ENCODE measurements around the gene SMAD5.

SMAD5 gene

DNA sequence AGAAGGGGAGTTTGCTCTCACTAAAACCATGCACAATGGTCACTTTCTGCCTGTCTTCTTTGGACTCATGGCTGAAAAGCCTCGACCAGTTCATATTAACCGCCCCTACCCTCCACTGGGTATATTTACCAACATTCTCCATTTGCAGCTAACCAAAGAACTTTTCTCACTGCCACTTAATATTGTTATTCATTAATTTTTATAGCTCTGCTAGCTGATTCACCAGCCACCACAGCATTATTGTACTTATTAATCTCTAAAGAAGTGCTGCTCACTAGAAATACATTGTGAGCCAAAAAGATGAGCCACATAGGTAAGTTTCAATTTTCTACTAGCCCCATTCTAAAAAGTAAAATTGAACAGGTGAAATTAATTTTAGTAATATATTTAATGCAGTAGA, 93.8 kb downstream of the SMAD5 start:
- no peak for DNase-seq

DNA sequence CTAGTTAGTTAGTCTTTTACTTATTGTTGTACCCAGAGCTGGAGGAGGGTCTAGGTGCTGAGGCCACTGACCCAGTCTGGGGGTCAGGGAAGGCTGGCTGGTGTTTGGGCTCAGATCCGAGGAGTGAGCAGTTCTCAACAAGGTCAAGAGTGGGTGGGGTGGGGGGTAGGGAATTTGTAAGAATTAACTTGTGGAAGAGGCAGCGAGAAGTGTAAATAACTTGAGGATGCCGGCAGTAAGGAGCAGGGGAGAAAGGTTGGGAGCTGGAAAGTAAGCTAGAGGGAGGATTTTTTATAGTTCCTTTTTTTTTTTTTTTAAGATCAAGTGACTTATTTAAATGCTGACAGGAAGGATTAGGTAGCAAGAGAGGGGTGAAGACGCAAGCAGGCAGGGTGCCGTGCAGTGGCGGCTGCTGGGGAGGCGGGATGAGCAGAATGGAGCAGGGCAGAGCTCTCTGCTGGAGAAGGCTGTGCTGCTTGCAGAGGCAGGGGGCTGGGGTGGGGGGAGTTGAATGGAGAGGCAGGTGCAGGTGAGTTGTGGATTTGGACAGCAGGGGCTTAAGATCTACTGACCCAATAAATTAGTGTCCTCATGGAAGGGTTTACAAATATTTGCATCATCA, 95.6 kb downstream of the SMAD5 start:
- DNase-seq, result no peak

DNA sequence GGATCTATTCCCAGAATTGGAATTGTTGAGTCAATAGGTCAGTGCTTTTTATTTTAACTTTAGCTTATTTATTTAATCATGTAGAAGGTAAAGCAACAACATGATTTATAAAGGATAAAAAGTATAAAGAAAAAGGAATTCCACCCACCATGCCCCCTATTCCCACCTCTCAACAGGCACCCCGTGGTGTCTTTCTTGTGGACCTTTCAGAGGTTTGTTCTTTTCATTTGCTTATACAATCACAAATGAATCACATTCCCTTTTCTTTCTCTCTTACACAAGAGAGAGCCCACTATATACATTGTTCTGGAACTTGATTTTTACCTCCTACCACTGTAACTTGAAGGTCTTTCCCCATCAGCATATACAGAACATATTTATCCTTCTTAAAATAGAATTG, 97.5 kb downstream of the SMAD5 start:
- DNase-seq, result peak; percentile 14

DNA sequence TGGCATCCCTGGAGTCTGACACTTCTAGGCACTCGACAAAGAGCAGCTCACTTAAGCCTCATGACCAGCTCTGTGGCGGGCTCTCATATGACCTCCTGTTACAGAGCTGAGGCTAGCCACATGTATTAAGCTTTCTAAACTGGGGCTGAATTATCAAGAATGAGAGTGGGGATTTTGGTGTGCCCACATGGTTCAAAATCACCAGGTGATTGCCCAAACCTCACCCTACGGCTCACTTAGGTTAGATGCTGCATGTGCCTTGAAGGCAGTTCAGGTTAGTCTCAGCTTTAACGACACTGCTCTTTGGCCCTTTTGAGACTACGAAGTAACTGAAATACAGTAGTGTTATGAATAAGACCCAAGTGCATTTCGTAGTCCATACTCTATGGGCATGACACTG, 99.7 kb downstream of the SMAD5 start:
- no peak for DNase-seq
